BJ (cell line): Measurements from ENCODE around the gene DLL3. TPM values are rescaled to one million over a fixed set of nuclear protein-coding genes. Genes with fewer than 3 reads are reported as not detected.

ENCODE experiments used
- CTCF ChIA-PET: fragments of 350-600 bp; formaldehyde crosslinking; extraction: SDS; loops from one replicate; lab custom pipeline; 2021; ENCODE audit warnings: antibody characterized with exemption, inconsistent platforms; lab: Yijun Ruan, JAX
- POLR2A ChIA-PET: fragments of 300-600 bp; sonication (Branson Sonifier 250); formaldehyde crosslinking; extraction: SDS; loops from one replicate; lab custom pipeline; 2021; ENCODE audit warnings: antibody characterized with exemption; lab: Charles Lee
- DNase-seq: peaks from one replicate; pipeline ENCODE4 v3.0.0-alpha.2; 2011; ENCODE audit warnings: low read depth
- H3K27me3 ChIP-seq: 2 replicates; pipeline ENCODE4 v1.6.0; 2011; ENCODE audit warnings: low read length; ENCODE audit not compliant: control insufficient read depth, insufficient read depth
- H3K36me3 ChIP-seq: 2 replicates; pipeline ENCODE4 v1.5.1; 2011; ENCODE audit warnings: low read length; ENCODE audit not compliant: control insufficient read depth, insufficient read depth
- H3K4me3 ChIP-seq: 2 replicates; pipeline ENCODE4 v1.5.1; 2011; ENCODE audit warnings: low read depth, mild to moderate bottlenecking, control low read depth, low read length
- polyA plus RNA-seq: library from polyadenylated mRNA; depleted of rRNA; stranded (reverse); fragments of >200 nt; gene quantifications from 2 replicates; pipeline ENCODE4 v1.2.3, GENCODE V29; 2011
- TF ChIP-seq, protein P1 (sequence below): IDR thresholded peaks from 2 replicates; pipeline ENCODE4 v1.5.1; 2011; ENCODE audit warnings: low read depth, mild to moderate bottlenecking, control low read depth, inconsistent platforms, low read length, moderate library complexity; ENCODE audit not compliant: insufficient read depth

DLL3 gene
- polyA plus RNA-seq, 1 experiment = 1.0 TPM

DNA sequence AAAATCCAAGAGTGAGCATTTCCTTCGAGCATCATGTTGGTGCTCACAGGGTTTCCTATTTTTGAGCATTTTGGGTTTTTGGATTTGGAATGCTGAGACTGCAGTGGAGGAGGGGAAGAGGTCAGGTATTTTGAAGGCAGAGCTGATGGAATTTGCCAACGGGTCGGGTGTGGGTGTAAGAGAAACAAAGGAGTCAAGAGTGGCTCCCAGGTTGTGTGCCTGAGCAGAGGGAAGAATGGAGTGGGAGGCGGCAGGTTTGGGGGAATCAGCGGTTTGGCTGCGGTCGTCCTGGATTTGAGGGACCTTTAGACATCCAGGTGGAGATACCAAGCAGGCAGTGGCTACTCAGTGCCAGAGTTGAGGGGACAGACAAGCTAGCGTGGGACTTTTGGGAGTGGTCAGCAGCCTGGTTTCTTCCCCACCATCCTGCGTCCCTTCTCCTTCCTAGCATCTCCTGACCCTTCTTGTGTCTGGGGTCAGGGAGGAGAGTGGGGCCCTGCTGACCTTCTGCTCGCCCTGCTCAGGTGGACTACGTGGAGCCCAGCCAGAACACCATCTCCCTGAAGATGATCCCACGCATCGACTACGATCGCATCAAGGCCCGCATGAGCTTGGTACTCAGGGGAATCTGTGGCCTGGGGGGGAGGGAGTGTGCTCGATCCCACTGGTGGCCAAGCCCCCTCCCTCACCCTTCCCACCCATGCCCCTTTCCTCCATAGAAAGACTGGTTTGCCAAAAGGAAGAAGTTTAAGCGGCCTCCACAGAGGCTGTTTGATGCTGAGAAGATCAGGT, 32.6 kb upstream of the DLL3 start:
- Histone ChIP-seq H3K27me3 (no peaks in the 10 kb centered on the region), H3K36me3 (peaks cover 51% of the 10 kb centered on the region), H3K4me3 (no peak overlapping the region)
- DNase-seq = no peak
- TF ChIP-seq, protein P1, sequence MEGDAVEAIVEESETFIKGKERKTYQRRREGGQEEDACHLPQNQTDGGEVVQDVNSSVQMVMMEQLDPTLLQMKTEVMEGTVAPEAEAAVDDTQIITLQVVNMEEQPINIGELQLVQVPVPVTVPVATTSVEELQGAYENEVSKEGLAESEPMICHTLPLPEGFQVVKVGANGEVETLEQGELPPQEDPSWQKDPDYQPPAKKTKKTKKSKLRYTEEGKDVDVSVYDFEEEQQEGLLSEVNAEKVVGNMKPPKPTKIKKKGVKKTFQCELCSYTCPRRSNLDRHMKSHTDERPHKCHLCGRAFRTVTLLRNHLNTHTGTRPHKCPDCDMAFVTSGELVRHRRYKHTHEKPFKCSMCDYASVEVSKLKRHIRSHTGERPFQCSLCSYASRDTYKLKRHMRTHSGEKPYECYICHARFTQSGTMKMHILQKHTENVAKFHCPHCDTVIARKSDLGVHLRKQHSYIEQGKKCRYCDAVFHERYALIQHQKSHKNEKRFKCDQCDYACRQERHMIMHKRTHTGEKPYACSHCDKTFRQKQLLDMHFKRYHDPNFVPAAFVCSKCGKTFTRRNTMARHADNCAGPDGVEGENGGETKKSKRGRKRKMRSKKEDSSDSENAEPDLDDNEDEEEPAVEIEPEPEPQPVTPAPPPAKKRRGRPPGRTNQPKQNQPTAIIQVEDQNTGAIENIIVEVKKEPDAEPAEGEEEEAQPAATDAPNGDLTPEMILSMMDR = no peak
- POLR2A ChIA-PET = no interaction called here
- CTCF ChIA-PET = interaction anchor here (0.6 to 4.5 kb wide), 2 partner anchors 8 to 1465 kb away, joined by 3 to 24 read pairs; no protein-coding TSS in a partner anchor

DNA sequence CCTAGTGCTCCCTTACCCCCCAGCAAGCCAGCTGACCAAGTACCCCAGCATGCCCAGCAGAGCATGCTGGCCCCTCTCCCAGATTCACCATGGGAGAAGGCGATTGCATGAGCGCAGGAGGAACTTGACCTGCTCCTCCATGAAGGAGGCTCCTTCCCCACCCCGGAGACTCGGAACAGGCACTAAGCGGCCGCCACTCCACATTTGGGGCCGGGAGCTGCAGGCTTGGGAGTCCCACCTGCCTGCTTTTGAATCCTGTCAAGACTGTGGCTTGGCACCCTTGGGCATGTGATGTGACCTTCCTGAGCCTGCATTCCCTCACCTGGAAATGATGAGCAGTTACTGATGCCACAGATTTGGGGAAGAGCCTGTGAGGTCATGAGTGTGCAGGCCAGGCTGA, 30.8 kb upstream of the DLL3 start:
- ChIA-PET CTCF (interaction anchor here (0.7 kb wide), 1 partner anchor 65 kb away, joined by 5 read pairs; the partner anchor contains the start of gene EID2B), POLR2A (no interaction called here)
- DNase-seq = no peak
- Histone ChIP-seq H3K27me3 (no peaks in the 10 kb centered on the region), H3K4me3 (no peak overlapping the region), H3K36me3 (peaks cover 66% of the 10 kb centered on the region)
- TF ChIP-seq, protein P1 = no peak

DNA sequence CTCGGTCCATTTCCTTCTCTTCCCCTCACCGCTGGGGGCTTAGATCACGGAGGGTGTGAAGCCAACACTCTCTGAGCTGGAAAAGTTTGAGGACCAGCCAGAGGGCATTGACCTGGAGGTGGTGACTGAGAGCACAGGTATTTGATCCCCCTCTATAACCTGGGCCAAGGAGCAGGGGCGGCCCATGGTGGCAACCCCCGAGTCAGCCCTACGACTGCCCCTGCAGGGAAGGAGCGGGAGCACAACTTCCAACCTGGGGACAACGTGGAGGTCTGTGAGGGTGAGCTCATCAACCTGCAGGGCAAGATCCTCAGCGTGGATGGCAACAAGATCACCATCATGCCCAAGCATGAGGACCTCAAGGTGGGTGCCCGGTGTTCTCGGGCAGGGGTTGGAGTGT, 29.7 kb upstream of the DLL3 start:
- no peaks in the 10 kb centered on the region for H3K27me3 ChIP-seq
- no peak overlapping the region for H3K4me3 ChIP-seq
- H3K36me3 ChIP-seq = peaks cover 76% of the 10 kb centered on the region
- ChIA-PET CTCF (interaction anchor here (0.9 kb wide), 1 partner anchor 65 kb away, joined by 3 read pairs; no protein-coding TSS in a partner anchor), POLR2A (no interaction called here)
- TF ChIP-seq, protein P1 = no peak
- DNase-seq = no peak

DNA sequence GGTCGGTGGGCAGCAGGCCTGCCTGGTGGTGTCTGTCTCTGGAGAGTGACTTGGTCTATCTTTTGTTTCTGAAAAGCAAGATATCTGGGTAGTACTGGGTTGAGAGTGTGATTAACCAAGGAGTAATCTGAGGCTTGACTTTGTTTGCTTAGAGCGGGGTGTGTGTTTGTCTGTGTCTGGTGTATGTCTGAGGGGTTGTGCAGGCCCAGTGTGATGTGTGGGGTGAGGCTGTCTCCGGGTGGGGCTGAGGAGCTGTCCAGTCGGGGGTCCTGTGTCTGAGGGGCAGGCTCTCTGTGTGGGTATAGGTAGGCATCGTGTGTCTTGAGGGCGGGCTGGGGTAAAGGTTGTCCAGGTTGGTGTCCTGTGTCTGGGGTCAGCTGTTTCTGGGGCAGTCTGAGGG, 29.2 kb upstream of the DLL3 start:
- CTCF ChIA-PET = interaction anchor here (0.7 kb wide), 1 partner anchor 34 kb away, joined by 3 read pairs; no protein-coding TSS in a partner anchor
- H3K4me3 ChIP-seq = no peak overlapping the region

More for the DNA sequence above, 29.2 kb upstream of the DLL3 start:
- Histone ChIP-seq H3K27me3 (no peaks in the 10 kb centered on the region), H3K36me3 (peaks cover 79% of the 10 kb centered on the region)
- POLR2A ChIA-PET = no interaction called here
- DNase-seq = no peak
- TF ChIP-seq, protein P1 = no peak
